Muscle of leg (tissue), 11 donors: ENCODE data around the gene C12orf56. TPM values are rescaled to one million over a fixed set of nuclear protein-coding genes. Genes with fewer than 3 reads are reported as not detected.
"Not testable (repeated sequence)": the region's sequence is repeated elsewhere in the genome, so short reads cannot be mapped to it uniquely, and the experiment has no call there.

ENCODE experiments used
- DNase-seq: peaks from one replicate; pipeline ENCODE4 v3.0.0; 2013
- H3K27ac ChIP-seq: one replicate; pipeline ENCODE4 v1.5.1; 2013; ENCODE audit warnings: mild to moderate bottlenecking, low read length, control low read depth
- H3K27me3 ChIP-seq: one replicate; pipeline ENCODE4 v1.6.1; 2013; ENCODE audit warnings: low read length; ENCODE audit not compliant: control insufficient read depth, insufficient read depth
- H3K36me3 ChIP-seq: one replicate; pipeline ENCODE4 v1.6.1; 2013; ENCODE audit warnings: low read length; ENCODE audit not compliant: control insufficient read depth, insufficient read depth
- H3K4me1 ChIP-seq: one replicate; pipeline ENCODE4 v1.6.1; 2013; ENCODE audit warnings: low read length; ENCODE audit not compliant: control insufficient read depth, insufficient read depth
- H3K4me3 ChIP-seq: one replicate; pipeline ENCODE4 v1.5.1; 2013; ENCODE audit warnings: low read length, control low read depth
- H3K9me3 ChIP-seq: replicated peaks from 2 replicates; pipeline ENCODE4 v1.6.1; 2013; ENCODE audit warnings: low read depth, low read length; ENCODE audit not compliant: control insufficient read depth
- WGBS: methylation state at CpG from one replicate; pipeline ENCODE4 v1.1.5; 2013; ENCODE audit warnings: missing lambda C conversion rate; ENCODE audit not compliant: insufficient coverage; 5-methylcytosine and 5-hydroxymethylcytosine counted together
- polyA plus RNA-seq, 8 donors: library from polyadenylated mRNA; unstranded; fragments of 120-200 nt; gene quantifications; one replicate each; pipeline versions ENCODE4 v1.2.1 to v1.2.3, GENCODE V29; 2013; ENCODE audit warnings: inconsistent platforms in 1 of 8, low replicate concordance in 1 of 8; ENCODE audit not compliant: insufficient read length in 8 of 8, insufficient read depth in 1 of 8
- total RNA-seq: library from RNA; stranded (reverse); fragments of 120-200 nt; gene quantifications from one replicate; pipeline ENCODE4 v1.2.4, GENCODE V29; 2013

The C12orf56 gene
- total and polyA plus RNA-seq, 9 donors: 0.65 to 2.7 (median 1.2) TPM

GRCh38 chr12:64319540-64320225, 70.9 kb downstream of the C12orf56 start:
- not testable (repeated sequence) for DNase-seq, H3K27ac ChIP-seq, H3K9me3 ChIP-seq, H3K27me3 ChIP-seq, H3K36me3 ChIP-seq, H3K4me3 ChIP-seq, H3K4me1 ChIP-seq
- 84% methylated on average over 15 of the region's 23 CpGs for WGBS

GRCh38 chr12:64318605-64319004, 72.0 kb downstream of the C12orf56 start:
- Histone ChIP-seq H3K4me1 (peaks cover 2% of the 10 kb centered on the region), H3K9me3 (no peaks in the 10 kb centered on the region), H3K27ac (no peak overlapping the region), H3K4me3 (no peak overlapping the region), H3K27me3 (no peaks in the 10 kb centered on the region), H3K36me3 (no peaks in the 10 kb centered on the region)
- 0% methylated on average over 1 of the region's 3 CpGs for WGBS
- peak; percentile 17 for DNase-seq

- no peaks in the 10 kb centered on the region for H3K36me3 ChIP-seq
- H3K4me1 ChIP-seq: no peaks in the 10 kb centered on the region
- H3K9me3 ChIP-seq: no peaks in the 10 kb centered on the region
- no peak overlapping the region for H3K27ac ChIP-seq
- no peak overlapping the region for H3K4me3 ChIP-seq
- WGBS: 94% methylated on average over 3 of the region's 4 CpGs
- H3K27me3 ChIP-seq: no peaks in the 10 kb centered on the region
- DNase-seq: no peak
Observed at GRCh38 chr12:64311877-64312276, 78.7 kb downstream of the C12orf56 start.

GRCh38 chr12:64304571-64304970, 86.0 kb downstream of the C12orf56 start:
- WGBS: 28% methylated on average over 8 of the region's 10 CpGs
- DNase-seq: no peak
- no peak overlapping the region for H3K4me3 ChIP-seq

GRCh38 chr12:64299628-64300027, 90.9 kb downstream of the C12orf56 start:
- H3K36me3 ChIP-seq: no peaks in the 10 kb centered on the region
- no CpG with 5 or more reads among the region's 3 CpGs for WGBS
- no peak for DNase-seq
- no peaks in the 10 kb centered on the region for H3K27me3 ChIP-seq
- H3K27ac ChIP-seq: no peak overlapping the region
- no peak overlapping the region for H3K4me3 ChIP-seq
- no peaks in the 10 kb centered on the region for H3K9me3 ChIP-seq
- H3K4me1 ChIP-seq: no peaks in the 10 kb centered on the region

More at GRCh38 chr12:64304571-64304970, 86.0 kb downstream of the C12orf56 start:
- Histone ChIP-seq H3K36me3 (no peaks in the 10 kb centered on the region), H3K27me3 (no peaks in the 10 kb centered on the region), H3K4me1 (no peaks in the 10 kb centered on the region), H3K27ac (no peak overlapping the region), H3K9me3 (no peaks in the 10 kb centered on the region)

- DNase-seq: no peak
- Histone ChIP-seq H3K27me3 (no peaks in the 10 kb centered on the region), H3K4me3 (no peak overlapping the region), H3K36me3 (no peaks in the 10 kb centered on the region), H3K9me3 (no peaks in the 10 kb centered on the region), H3K4me1 (no peaks in the 10 kb centered on the region), H3K27ac (no peak overlapping the region)
Observed at GRCh38 chr12:64296301-64296700, 94.3 kb downstream of the C12orf56 start.

GRCh38 chr12:64293654-64294364, 96.7 kb downstream of the C12orf56 start:
- DNase-seq: peak; percentile 43
- WGBS: no CpG with 5 or more reads among the region's 4 CpGs
- no peaks in the 10 kb centered on the region for H3K27me3 ChIP-seq

GRCh38 chr12:64293174-64293573, 97.4 kb downstream of the C12orf56 start:
- 100% methylated on average over 2 of the region's 15 CpGs for WGBS
- not testable (repeated sequence) for H3K9me3 ChIP-seq, H3K4me1 ChIP-seq

More at GRCh38 chr12:64293654-64294364, 96.7 kb downstream of the C12orf56 start:
- no peak overlapping the region for H3K4me3 ChIP-seq
- H3K4me1 ChIP-seq: no peaks in the 10 kb centered on the region
- no peak overlapping the region for H3K27ac ChIP-seq
- H3K9me3 ChIP-seq: no peaks in the 10 kb centered on the region
- no peaks in the 10 kb centered on the region for H3K36me3 ChIP-seq

GRCh38 chr12:64286521-64286920, 104.0 kb downstream of the C12orf56 start:
- no peaks in the 10 kb centered on the region for H3K9me3 ChIP-seq
- DNase-seq: no peak
- WGBS: 88% methylated on average over 2 of the region's 4 CpGs
- no peaks in the 10 kb centered on the region for H3K4me1 ChIP-seq
- H3K27ac ChIP-seq: no peak overlapping the region
- H3K36me3 ChIP-seq: no peaks in the 10 kb centered on the region
- no peak overlapping the region for H3K4me3 ChIP-seq
- no peaks in the 10 kb centered on the region for H3K27me3 ChIP-seq

More at GRCh38 chr12:64293174-64293573, 97.4 kb downstream of the C12orf56 start:
- not testable (repeated sequence) for DNase-seq, H3K36me3 ChIP-seq, H3K27me3 ChIP-seq, H3K4me3 ChIP-seq, H3K27ac ChIP-seq

GRCh38 chr12:64284256-64284655, 106.3 kb downstream of the C12orf56 start:
- H3K4me3 ChIP-seq: no peak overlapping the region
- no peak for DNase-seq
- WGBS: no CpG with 5 or more reads among the region's 4 CpGs
- no peak overlapping the region for H3K27ac ChIP-seq
- H3K9me3 ChIP-seq: no peaks in the 10 kb centered on the region
- H3K36me3 ChIP-seq: no peaks in the 10 kb centered on the region
- no peaks in the 10 kb centered on the region for H3K4me1 ChIP-seq
- no peaks in the 10 kb centered on the region for H3K27me3 ChIP-seq
